Stimulated activated effector memory CD8-positive, alpha-beta T cell treated with anti-CD3 and anti-CD28 coated beads, Interleukin-12 subunit alpha, Interleukin-12 subunit beta, amount 100 ng/mL, for 72 hours (primary cell): ENCODE data around the gene EME1.

ENCODE experiments used
- ATAC-seq: fragments of 150-1000 bp; cut with Tn5 transposase; 2 replicates; pipeline ENCODE4 v1.10.0; 2021
- DNase-seq, 2 donors: peaks; one replicate each; pipeline ENCODE4 v3.0.0; 2021 to 2022; ENCODE audit warnings: low spot score in 2 of 2
- H3K27ac Mint-ChIP-seq: one replicate; pipeline ENCODE4 v1.8.0; 2022; ENCODE audit warnings: mild to moderate bottlenecking, mixed read lengths
- H3K36me3 Mint-ChIP-seq: one replicate; pipeline ENCODE4 v1.8.0; 2022; ENCODE audit warnings: mild to moderate bottlenecking, mixed read lengths
- H3K4me1 Mint-ChIP-seq: one replicate; pipeline ENCODE4 v1.8.0; 2022; ENCODE audit warnings: mixed read lengths
- H3K4me3 Mint-ChIP-seq: one replicate; pipeline ENCODE4 v1.8.0; 2022; ENCODE audit warnings: mild to moderate bottlenecking, mixed read lengths
- H3K9me3 Mint-ChIP-seq: one replicate; pipeline ENCODE4 v1.8.0; 2022; ENCODE audit warnings: mixed read lengths

EME1 gene

DNA sequence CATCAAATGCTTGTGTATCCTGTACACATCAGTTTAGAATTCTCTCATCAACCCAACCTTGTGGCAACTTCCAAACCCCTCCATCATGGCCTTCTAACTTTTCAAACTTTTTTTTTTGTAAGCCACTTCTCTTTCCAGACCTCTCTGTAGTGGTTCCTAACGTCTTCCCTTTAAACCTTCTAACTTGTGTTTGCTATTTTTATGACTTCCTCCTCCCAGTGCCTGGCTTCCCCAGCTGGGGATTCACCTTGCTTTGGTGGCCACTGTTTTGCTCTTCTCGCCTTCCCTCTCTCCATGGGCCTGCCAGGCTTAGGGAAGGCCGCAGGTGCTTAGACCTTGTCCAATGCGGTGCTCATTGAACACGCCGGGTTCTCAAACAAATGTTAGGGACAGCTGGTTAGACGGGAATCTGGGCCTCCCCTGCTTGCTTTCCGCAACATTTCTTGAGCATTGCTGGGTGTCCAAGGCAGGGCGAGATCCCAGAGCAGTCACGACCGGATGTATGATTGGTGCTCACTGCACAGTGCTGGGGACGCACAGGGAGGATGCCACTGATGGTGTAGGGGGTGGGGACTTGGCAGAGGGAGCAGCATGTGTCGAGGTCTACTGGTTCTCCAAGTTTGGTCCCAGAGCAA is 28.2 kb upstream of the EME1 start:
- peak overlapping the region; percentile 96 for H3K27ac Mint-ChIP-seq

DNA sequence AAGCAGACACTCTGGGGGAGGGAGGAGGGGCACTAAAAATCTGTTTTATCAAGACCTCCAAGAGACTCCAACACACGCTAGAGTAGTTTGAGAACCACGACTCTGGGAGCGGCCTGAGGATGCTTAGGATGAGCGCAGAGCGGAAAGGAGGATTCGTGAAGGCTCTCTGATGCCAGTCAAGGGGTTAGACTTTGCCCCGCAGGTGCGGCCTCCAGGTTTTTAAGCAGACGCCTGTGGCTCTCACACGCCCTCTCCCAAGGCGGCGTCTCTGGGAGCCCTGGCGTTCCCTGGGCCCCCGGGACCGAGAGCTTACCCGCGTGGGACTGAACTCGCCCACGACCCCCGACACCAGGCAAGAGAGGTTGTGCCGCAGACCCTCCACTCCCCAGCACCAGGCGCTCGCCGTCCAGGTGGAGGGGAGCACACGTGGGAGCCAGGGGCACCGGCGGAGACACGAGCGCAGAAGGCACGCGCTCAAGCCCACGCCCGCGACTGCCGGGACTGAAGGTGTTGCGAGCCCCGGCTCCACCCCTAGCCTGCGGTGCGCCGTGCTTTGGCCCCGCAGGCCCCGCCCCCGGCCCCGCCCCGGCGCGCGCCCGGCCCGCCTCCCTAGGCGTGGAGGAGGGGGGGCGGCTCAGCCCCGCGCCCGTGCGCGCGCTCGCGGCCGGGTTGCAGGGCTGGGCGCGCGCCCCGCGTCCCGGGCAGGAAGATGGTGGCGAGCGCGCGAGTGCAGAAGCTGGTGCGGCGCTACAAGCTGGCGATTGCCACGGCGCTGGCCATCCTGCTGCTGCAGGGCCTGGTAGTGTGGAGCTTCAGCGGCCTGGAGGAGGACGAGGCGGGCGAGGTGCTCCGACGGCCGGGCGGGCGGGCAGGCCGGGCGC is 27.4 kb upstream of the EME1 start, which contains the start of gene XYLT2:
Gene XYLT2, plus strand, starts transcription at position 695 of the 881 bp plus-strand sequence. Its CDS starts 15 bp downstream, at position 710.
- DNase-seq (peak; percentile 85 to 89), ATAC-seq (peak; percentile 92)

More for the DNA sequence above, 28.2 kb upstream of the EME1 start:
- DNase-seq = no peak
- Mint-ChIP-seq H3K36me3 (peaks cover 18% of the 10 kb centered on the region), H3K4me1 (peaks cover 43% of the 10 kb centered on the region), H3K9me3 (no peaks in the 10 kb centered on the region), H3K4me3 (peak overlapping the region; percentile 90)
- ATAC-seq = no peak

DNA sequence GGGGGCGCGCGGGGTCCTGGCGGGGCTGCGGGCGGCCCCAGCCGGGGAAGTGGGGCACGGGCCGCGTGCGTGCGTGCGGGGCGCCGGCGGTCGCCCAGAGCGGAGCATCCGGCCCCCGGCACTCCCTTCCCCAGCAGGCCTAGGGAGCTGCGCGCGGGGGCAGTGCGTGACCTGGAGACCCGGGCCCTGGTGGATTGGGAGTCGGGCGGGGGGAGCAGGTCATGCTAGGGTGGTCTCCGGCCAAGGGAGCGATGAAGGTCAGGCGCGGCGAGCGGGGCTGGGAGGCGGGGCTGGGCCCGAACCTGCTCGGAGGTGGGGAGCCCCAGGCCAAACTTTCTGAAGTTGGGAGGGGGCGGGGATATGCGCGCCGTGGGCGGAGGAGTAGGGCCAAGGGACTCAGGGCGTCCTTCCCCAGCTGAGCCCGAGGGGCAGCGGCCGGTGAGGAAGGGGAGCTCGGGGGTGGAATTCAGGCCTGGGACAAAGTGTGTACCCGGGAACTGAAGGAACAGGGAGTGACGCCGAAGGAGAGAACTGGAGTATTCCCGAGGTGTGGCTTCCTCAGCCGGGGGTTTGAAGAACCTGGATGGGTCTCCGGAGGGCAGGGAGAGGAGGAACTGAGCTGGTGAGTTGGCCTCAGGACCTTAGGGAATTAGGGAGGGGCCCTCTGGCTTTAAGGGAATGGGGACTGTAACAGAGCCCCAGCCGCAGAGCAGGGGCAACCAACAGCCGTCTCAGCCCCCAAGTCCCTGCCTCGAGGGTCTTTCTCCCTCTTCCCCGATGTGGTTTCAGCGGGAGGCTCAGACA is 26.5 kb upstream of the EME1 start:
- peak; percentile 32 to 75 for DNase-seq
- Mint-ChIP-seq H3K9me3 (no peaks in the 10 kb centered on the region), H3K27ac (peak overlapping the region; percentile 96), H3K4me3 (peak overlapping the region; percentile 90), H3K36me3 (peaks cover 25% of the 10 kb centered on the region), H3K4me1 (peaks cover 56% of the 10 kb centered on the region)
- peak; percentile 72 for ATAC-seq

More for the DNA sequence above, 27.4 kb upstream of the EME1 start, which contains the start of gene XYLT2:
- peaks cover 24% of the 10 kb centered on the region for H3K36me3 Mint-ChIP-seq
- no peaks in the 10 kb centered on the region for H3K9me3 Mint-ChIP-seq
- H3K27ac Mint-ChIP-seq = peak within 1 kb of the TSS; percentile 96
- H3K4me3 Mint-ChIP-seq = peak within 1 kb of the TSS; percentile 90
- peaks cover 48% of the 10 kb centered on the region for H3K4me1 Mint-ChIP-seq

DNA sequence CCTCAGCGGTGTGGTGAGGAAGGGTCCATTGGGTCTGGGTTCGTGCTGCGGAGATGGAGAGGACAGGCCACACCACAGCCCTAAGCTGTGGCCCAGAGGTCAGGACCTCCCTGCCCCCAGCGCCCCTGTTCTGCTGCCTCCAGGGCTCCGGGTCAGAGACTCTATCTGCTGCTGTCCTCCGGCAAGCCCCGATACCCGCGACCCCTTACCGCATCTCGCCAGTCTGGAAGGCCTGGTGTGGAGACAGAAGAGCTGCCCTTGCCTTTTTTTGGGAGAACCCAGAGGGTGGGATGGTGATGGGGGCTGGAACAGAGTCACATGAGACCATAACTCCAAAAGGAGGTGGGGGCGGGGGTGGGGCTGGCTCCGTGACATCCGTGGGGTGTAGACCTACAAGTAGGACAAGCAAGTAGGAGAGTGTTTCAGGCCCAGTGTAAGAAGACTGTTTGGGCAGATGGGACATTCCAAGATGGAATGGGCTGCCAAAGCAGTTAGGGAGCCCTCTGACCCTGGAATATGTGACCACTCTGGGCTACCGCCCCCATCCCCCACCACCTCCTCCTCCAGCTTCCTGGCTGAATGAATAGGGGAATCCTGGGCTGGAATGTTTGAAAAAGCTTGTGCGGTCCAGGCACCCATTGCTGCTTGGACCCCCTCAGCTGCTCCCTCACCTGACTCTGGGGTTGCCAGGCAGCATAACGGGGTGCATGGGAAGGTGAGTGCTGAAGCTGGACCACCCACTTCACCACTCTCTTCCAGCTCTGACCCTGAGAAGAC is 25.7 kb upstream of the EME1 start:
- Mint-ChIP-seq H3K36me3 (peaks cover 31% of the 10 kb centered on the region), H3K4me1 (peaks cover 64% of the 10 kb centered on the region), H3K27ac (peak overlapping the region; percentile 96), H3K9me3 (no peaks in the 10 kb centered on the region), H3K4me3 (peak overlapping the region; percentile 90)
- DNase-seq (no peak), ATAC-seq (no peak)

DNA sequence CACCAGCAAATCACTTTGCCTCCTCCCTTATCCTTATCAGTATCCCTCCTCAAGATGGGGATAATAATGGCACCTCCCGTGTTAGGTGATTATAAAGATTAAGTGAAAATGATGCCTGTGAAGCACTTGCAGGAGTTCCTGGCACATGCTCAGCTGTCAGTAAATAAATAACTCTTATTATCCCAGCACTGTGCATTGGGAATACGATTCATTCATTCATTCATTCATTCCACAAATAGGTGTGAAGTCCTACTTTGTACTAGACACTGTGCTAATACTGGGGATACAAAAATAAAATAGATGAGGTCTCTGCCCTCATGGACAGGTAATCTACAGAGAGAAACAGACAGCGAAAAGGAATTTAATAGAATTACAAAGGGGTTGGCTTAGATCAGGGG is 25.1 kb upstream of the EME1 start:
- peak overlapping the region; percentile 96 for H3K27ac Mint-ChIP-seq
- no peak for DNase-seq
- ATAC-seq = no peak
- peaks cover 31% of the 10 kb centered on the region for H3K36me3 Mint-ChIP-seq
- no peaks in the 10 kb centered on the region for H3K9me3 Mint-ChIP-seq
- peaks cover 67% of the 10 kb centered on the region for H3K4me1 Mint-ChIP-seq
- H3K4me3 Mint-ChIP-seq = peak overlapping the region; percentile 90

DNA sequence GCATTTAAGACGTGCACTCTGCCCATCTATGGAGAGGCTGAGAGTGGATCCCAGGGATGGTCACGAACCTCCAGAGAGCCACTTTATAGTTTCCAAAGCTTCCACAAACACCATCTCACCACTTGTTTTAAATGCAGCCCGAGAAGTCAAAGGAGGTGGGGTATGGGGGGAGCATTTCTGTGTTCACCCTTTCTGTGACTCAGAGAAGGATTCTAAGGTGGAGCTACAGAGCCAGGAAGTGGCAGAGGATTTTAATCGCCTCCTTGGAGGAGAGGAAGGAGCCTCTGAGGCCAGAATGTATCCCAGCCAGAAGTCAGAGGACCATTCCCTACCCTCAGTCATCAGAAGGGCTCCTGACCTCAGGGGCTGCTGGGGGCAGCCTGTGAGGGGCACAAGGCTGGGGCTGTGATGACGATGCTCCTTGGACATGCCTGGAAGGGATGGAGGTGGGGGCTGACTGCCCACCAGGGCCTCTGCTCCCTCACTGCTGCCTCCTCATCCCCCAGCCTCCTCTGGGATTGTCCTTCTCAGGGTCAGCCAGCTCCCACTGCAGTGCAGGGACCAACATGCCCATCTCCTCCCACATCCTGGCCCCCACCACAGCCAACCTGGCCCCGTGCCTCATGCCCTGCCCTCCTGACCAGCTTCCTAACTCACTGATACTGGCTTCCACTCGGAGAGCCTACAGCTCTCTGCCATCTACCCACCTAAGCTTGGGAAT is 24.3 kb upstream of the EME1 start:
- no peaks in the 10 kb centered on the region for H3K9me3 Mint-ChIP-seq
- peak overlapping the region; percentile 96 for H3K27ac Mint-ChIP-seq
- no peak for ATAC-seq
- H3K4me1 Mint-ChIP-seq = peaks cover 72% of the 10 kb centered on the region
- peak overlapping the region; percentile 90 for H3K4me3 Mint-ChIP-seq
- DNase-seq = no peak
- peaks cover 39% of the 10 kb centered on the region for H3K36me3 Mint-ChIP-seq

DNA sequence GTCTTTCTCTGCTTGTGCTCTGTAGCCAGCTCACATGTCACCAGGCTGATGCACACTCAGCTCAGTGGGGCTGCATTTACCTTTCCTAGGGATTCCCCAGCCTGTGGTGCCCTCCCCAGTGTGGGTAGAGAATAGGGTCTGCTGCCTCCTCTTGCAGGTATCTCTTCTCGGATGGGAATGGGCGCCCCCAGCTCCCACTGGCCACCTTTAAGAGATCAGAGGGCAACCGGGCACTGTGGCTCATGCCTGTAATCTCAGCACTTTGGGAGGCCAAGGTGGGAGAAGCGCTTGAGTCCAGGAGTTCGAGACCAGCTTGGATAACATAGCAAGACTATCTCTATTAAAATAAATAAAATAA is 23.8 kb upstream of the EME1 start:
- no peaks in the 10 kb centered on the region for H3K9me3 Mint-ChIP-seq

DNA sequence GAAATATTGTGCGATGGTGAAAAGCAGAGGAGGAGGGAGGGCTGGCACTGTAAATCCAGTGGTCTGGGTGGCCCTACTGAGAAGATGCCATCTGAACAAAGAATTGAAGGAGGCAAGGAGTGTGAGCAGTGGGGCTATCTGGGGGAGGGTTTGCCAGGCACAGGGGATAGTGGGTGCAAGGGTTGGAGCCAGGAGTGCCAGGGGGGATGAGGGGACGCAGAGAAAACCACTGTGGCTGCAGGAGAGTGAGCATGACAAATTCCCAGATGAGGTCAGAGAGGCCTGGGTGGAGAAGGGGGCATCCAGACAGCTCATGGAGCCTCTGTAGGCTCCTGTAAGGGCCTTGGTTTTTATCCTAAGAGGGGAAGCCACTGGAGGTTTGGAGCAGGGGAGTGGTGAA is 22.3 kb upstream of the EME1 start:
- Mint-ChIP-seq H3K4me3 (no peak overlapping the region), H3K9me3 (no peaks in the 10 kb centered on the region), H3K36me3 (peaks cover 59% of the 10 kb centered on the region), H3K27ac (peak overlapping the region; percentile 85), H3K4me1 (peaks cover 63% of the 10 kb centered on the region)
- no peak for DNase-seq
- no peak for ATAC-seq

More for the DNA sequence above, 23.8 kb upstream of the EME1 start:
- no peak for DNase-seq
- Mint-ChIP-seq H3K4me1 (peaks cover 72% of the 10 kb centered on the region), H3K36me3 (peaks cover 44% of the 10 kb centered on the region), H3K4me3 (peak overlapping the region; percentile 90), H3K27ac (peak overlapping the region; percentile 96)
- ATAC-seq = no peak

DNA sequence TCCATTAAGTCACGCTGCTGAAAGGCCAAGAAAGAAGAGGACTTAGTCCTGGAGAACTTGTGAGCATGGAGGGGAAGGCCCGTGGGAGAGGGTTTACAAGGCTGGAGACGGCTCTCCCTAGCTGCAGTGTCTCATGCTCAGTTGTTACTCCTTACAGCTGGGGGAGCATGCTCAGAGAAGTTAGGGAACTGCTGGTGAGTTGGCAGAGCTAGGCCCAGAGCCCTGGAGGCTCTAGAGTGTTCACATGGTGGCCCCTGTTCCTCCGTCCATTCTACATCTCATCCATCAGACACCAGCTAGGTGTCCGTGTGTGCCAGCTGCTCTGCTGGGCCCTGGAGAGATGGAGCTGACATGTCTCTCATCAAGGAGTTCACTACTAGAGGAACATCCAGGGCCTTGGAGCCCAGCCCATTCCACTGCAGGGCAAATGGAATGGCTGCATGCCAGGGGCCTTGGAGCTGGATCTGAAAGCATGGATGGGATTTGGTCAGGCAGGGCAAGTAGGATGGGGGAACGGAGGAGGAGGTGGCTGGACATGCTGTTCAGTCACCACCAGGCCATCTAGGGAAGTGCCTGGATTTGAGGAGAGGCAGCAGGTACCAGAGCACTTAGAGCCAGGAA is 20.8 kb upstream of the EME1 start:
- peak overlapping the region; percentile 85 for H3K27ac Mint-ChIP-seq
- DNase-seq = no peak
- peaks cover 55% of the 10 kb centered on the region for H3K4me1 Mint-ChIP-seq
- peaks cover 61% of the 10 kb centered on the region for H3K36me3 Mint-ChIP-seq
- no peak for ATAC-seq
- no peaks in the 10 kb centered on the region for H3K9me3 Mint-ChIP-seq
- H3K4me3 Mint-ChIP-seq = no peak overlapping the region

DNA sequence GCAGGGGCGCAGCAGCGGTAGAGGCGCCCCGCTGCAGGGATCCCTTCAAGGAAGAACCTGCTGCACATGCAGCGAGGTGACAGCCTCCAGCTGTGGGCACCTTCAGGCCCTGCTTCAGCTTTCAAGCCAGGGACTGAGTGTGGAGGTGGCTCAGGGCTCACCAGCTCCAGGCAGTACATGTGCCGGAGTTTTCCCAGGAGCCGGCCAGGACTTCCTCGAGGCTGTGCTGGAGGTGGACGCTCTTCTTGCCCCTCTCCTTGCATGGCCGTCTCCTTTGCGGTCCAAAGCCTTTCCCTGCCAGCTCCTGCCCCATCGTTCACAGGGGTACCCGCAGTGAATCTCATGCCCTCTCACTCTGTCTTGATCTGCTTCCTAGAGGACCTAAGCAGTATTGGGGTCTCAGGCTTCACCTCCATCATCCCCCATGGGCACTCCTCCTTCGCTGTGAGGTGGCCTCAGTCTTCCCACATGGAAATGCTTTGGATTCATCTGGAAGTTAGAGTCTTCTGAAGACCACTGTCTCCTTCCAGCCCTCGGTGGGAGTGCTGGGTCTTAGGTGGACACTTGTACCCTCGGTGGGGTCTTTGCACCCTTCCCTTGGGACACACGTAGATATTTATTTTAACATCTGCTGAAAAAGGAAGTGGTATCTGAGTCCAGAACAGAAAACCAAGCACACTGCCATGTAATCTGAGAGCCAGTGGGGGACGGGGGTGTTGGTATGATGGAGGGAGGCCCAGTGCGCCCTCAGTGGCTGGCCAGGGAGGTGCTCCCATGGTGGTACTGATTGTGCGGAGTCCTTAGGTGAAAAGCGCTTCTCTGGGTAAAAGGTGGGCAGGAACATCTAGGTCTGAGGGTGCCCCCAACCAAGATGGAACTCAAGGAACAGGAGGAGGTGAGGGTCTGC is 20.1 kb upstream of the EME1 start:
- Mint-ChIP-seq H3K4me3 (no peak overlapping the region), H3K9me3 (no peaks in the 10 kb centered on the region), H3K27ac (peak overlapping the region; percentile 85), H3K36me3 (peaks cover 63% of the 10 kb centered on the region), H3K4me1 (peaks cover 47% of the 10 kb centered on the region)
- DNase-seq (no peak), ATAC-seq (no peak)

DNA sequence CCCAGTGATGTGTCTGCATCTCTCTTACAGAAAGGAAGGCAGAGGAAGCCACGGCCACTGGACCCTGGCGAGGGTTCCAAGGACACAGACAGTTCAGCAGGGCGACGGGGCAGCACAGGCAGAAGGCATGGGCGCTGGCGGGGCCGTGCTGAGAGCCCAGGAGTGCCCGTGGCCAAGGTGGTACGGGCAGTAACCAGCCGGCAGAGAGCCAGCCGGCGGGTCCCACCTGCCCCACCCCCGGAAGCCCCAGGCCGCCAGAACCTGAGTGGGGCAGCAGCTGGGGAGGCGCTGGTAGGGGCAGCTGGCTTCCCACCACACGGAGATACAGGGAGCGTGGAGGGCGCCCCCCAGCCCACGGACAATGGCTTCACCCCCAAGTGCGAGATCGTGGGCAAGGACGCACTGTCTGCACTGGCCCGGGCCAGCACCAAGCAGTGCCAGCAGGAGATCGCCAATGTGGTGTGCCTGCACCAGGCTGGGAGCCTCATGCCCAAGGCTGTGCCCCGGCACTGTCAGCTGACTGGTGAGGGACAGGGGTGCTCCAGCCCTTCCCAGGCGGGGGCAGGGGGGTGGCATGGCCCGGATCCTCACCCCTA is 19.3 kb upstream of the EME1 start:
- Mint-ChIP-seq H3K9me3 (no peaks in the 10 kb centered on the region), H3K36me3 (peaks cover 70% of the 10 kb centered on the region), H3K4me3 (no peak overlapping the region), H3K4me1 (peaks cover 39% of the 10 kb centered on the region), H3K27ac (peak overlapping the region; percentile 85)
- DNase-seq (no peak), ATAC-seq (no peak)

DNA sequence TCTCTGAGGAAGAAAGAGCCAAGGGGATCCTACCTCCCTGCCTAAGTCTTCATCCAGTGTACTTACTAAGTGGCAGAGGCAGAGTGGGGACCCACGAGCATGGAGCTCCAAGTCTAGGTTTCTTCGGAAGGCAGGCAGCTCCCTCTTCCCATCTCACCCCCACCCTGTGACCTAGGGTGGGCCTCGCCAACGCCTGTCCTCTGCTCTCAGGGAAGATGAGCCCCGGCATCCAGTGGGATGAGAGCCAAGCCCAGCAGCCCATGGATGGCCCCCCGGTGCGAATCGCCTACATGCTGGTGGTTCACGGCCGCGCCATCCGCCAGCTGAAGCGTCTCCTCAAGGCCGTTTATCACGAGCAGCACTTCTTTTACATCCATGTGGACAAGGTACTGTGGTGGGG is 18.8 kb upstream of the EME1 start:
- no peak for ATAC-seq
- Mint-ChIP-seq H3K4me3 (no peak overlapping the region), H3K4me1 (peaks cover 37% of the 10 kb centered on the region), H3K9me3 (no peaks in the 10 kb centered on the region), H3K36me3 (peaks cover 75% of the 10 kb centered on the region), H3K27ac (peak overlapping the region; percentile 34)
- DNase-seq = no peak

DNA sequence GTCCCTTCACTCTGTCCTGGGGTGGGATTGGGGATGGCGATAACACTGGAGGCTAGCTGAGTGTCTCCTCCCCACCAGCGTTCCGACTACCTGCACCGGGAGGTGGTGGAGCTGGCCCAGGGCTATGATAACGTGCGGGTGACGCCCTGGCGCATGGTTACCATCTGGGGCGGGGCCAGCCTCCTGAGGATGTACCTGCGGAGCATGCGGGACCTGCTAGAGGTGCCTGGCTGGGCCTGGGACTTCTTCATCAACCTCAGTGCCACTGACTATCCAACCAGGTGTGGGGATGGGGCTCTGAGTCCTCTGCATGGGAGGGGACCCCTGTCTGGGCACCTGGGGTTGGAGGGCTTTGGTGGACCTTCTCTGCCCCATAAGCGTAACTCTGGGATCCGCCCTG is 18.3 kb upstream of the EME1 start:
- no peak overlapping the region for H3K4me3 Mint-ChIP-seq
- ATAC-seq (no peak), DNase-seq (no peak)
- H3K27ac Mint-ChIP-seq = peak overlapping the region; percentile 43
- peaks cover 77% of the 10 kb centered on the region for H3K36me3 Mint-ChIP-seq
- H3K4me1 Mint-ChIP-seq = peaks cover 34% of the 10 kb centered on the region
- no peaks in the 10 kb centered on the region for H3K9me3 Mint-ChIP-seq
